HG03432 (cell line): ENCODE data around the gene PKIG.
"Not testable (repeated sequence)": the region's sequence is repeated elsewhere in the genome, so short reads cannot be mapped to it uniquely, and the experiment has no call there.

Experiments
- ATAC-seq: cut with Tn5 transposase; IDR thresholded peaks from one replicate; pipeline ENCODE4 v1.9.1; 2021; ENCODE audit warnings: mild to moderate bottlenecking, moderate library complexity; ENCODE audit not compliant: unreplicated experiment

The PKIG gene

GRCh38 chr20:44582311-44583025 is at the start of gene PKIG:
Gene PKIG (plus strand): TSS chr20:44582579. CDS start chr20:44614557, 31,978 bp downstream.
- ATAC-seq = no peak

GRCh38 chr20:44532981-44533331 is 49.4 kb upstream of the PKIG start:
- no peak for ATAC-seq

- no peak for ATAC-seq
Observed at GRCh38 chr20:44533928-44534327, 48.5 kb upstream of the PKIG start.

GRCh38 chr20:44536175-44536574 is 46.2 kb upstream of the PKIG start:
- no peak for ATAC-seq

- ATAC-seq = no peak
Observed at GRCh38 chr20:44537993-44538392, 44.4 kb upstream of the PKIG start.

- no peak for ATAC-seq
Observed at GRCh38 chr20:44540834-44541233, 41.5 kb upstream of the PKIG start.

GRCh38 chr20:44541992-44542391 is 40.4 kb upstream of the PKIG start:
- no peak for ATAC-seq

- no peak for ATAC-seq
Observed at GRCh38 chr20:44542890-44543289, 39.5 kb upstream of the PKIG start.

GRCh38 chr20:44543358-44543757 is 39.0 kb upstream of the PKIG start:
- ATAC-seq = no peak

- ATAC-seq = no peak
Observed at GRCh38 chr20:44544263-44544662, 38.1 kb upstream of the PKIG start.

- no peak for ATAC-seq
Observed at GRCh38 chr20:44547419-44547818, 35.0 kb upstream of the PKIG start.

GRCh38 chr20:44549123-44549522 is 33.3 kb upstream of the PKIG start:
- no peak for ATAC-seq

- ATAC-seq = no peak
Observed at GRCh38 chr20:44552050-44552449, 30.3 kb upstream of the PKIG start.

- no peak for ATAC-seq
Observed at GRCh38 chr20:44552568-44552949, 29.8 kb upstream of the PKIG start.

GRCh38 chr20:44552950-44553908 is 29.1 kb upstream of the PKIG start:
- ATAC-seq = no peak

GRCh38 chr20:44559302-44559701 is 23.1 kb upstream of the PKIG start:
- ATAC-seq = no peak

GRCh38 chr20:44560229-44560628 is 22.1 kb upstream of the PKIG start:
- ATAC-seq = no peak

GRCh38 chr20:44560818-44561217 is 21.6 kb upstream of the PKIG start:
- ATAC-seq = not testable (repeated sequence)

GRCh38 chr20:44561876-44562275 is 20.5 kb upstream of the PKIG start:
- ATAC-seq = no peak

- ATAC-seq = no peak
Observed at GRCh38 chr20:44566018-44566417, 16.4 kb upstream of the PKIG start.

- ATAC-seq = no peak
Observed at GRCh38 chr20:44566811-44567210, 15.6 kb upstream of the PKIG start.

- ATAC-seq = no peak
Observed at GRCh38 chr20:44570367-44570766, 12.0 kb upstream of the PKIG start.
